HL-60 (cell line): Measurements from ENCODE around the gene CHN2.

Experiments
- DNase-seq, 2 experiments: peaks; one replicate each; pipeline ENCODE4 v3.0.0-alpha.2; 2010 to 2020; ENCODE audit warnings: low read depth in 1 of 2, low spot score in 1 of 2
- H3K27ac ChIP-seq: fragments of 250-450 bp; sonication (Bioruptor Pico); replicated peaks from 2 replicates; pipeline ENCODE4 v1.5.1; 2020; ENCODE audit warnings: mild to moderate bottlenecking, moderate library complexity
- H3K27me3 ChIP-seq: fragments of 250-450 bp; sonication (Bioruptor Pico); 2 replicates; pipeline ENCODE4 v1.5.1; 2021; ENCODE audit warnings: mild to moderate bottlenecking, moderate library complexity; ENCODE audit not compliant: insufficient read depth, poor library complexity, severe bottlenecking
- H3K4me3 ChIP-seq: replicated peaks from 2 replicates; pipeline ENCODE4 v1.5.1; 2011; ENCODE audit warnings: mild to moderate bottlenecking, control low read depth, low read length; ENCODE audit not compliant: insufficient read depth
- CTCF ChIP-seq: IDR thresholded peaks from one replicate; pipeline ENCODE4 v1.5.1; 2011; ENCODE audit warnings: low read length, control low read depth, inconsistent platforms; ENCODE audit not compliant: insufficient read depth
- GABPA ChIP-seq: IDR thresholded peaks from 2 replicates; pipeline ENCODE4 v1.6.1; 2012; ENCODE audit warnings: low read depth
- POLR2AphosphoS5 ChIP-seq: IDR thresholded peaks from 2 replicates; pipeline ENCODE4 v1.6.1; 2012; ENCODE audit warnings: low read depth
- REST ChIP-seq: IDR thresholded peaks from 2 replicates; pipeline ENCODE4 v1.6.1; 2012; ENCODE audit warnings: low read depth; ENCODE audit not compliant: insufficient replicate concordance
- SPI1 ChIP-seq: IDR thresholded peaks from 2 replicates; pipeline ENCODE4 v1.6.1; 2012; ENCODE audit warnings: low read depth, mild to moderate bottlenecking, borderline replicate concordance

The CHN2 gene

GRCh38 chr7:29346231-29346978 is 151.8 kb downstream of the CHN2 start:
- no peak overlapping the region for H3K4me3 ChIP-seq
- no peak overlapping the region for H3K27ac ChIP-seq
- TF ChIP-seq CTCF (no peak), REST (no peak), POLR2AphosphoS5 (no peak), SPI1 (no peak), GABPA (no peak)
- no peak for DNase-seq
- peaks cover 2% of the 10 kb centered on the region for H3K27me3 ChIP-seq

GRCh38 chr7:29349362-29349761 is 154.8 kb downstream of the CHN2 start:
- DNase-seq = no peak
- H3K27ac ChIP-seq = no peak overlapping the region
- H3K27me3 ChIP-seq = peaks cover 2% of the 10 kb centered on the region
- no peak overlapping the region for H3K4me3 ChIP-seq
- TF ChIP-seq CTCF = no peak
- no peak for TF ChIP-seq GABPA
- no peak for TF ChIP-seq REST
- TF ChIP-seq POLR2AphosphoS5 = no peak
- no peak for TF ChIP-seq SPI1

GRCh38 chr7:29350351-29350750 is 155.8 kb downstream of the CHN2 start:
- no peak overlapping the region for H3K27ac ChIP-seq
- DNase-seq = no peak

More at GRCh38 chr7:29350351-29350750, 155.8 kb downstream of the CHN2 start:
- H3K4me3 ChIP-seq = no peak overlapping the region
- peaks cover 2% of the 10 kb centered on the region for H3K27me3 ChIP-seq
- TF ChIP-seq CTCF (no peak), SPI1 (no peak), REST (no peak), POLR2AphosphoS5 (no peak), GABPA (no peak)
